Skeletal muscle tissue (tissue), 4 donors: ENCODE data around the gene CDYL. TPM values are rescaled to one million over a fixed set of nuclear protein-coding genes. Genes with fewer than 3 reads are reported as not detected.
"Not testable (repeated sequence)": the region's sequence is repeated elsewhere in the genome, so short reads cannot be mapped to it uniquely, and the experiment has no call there.

Source experiments
- H3K27ac ChIP-seq: one replicate; pipeline ENCODE4 v1.7.0; 2013; ENCODE audit warnings: mild to moderate bottlenecking, low read depth, low read length, inconsistent platforms
- H3K27me3 ChIP-seq, 3 donors: one replicate each; pipeline ENCODE4 v1.7.0; 2013; ENCODE audit warnings: low read length in 3 of 3; ENCODE audit not compliant: control insufficient read depth in 3 of 3, insufficient read depth in 3 of 3
- H3K36me3 ChIP-seq, 3 donors: one replicate each; pipeline ENCODE4 v1.7.0; 2013; ENCODE audit warnings: low read length in 3 of 3; ENCODE audit not compliant: control insufficient read depth in 3 of 3, insufficient read depth in 3 of 3
- H3K4me1 ChIP-seq, 3 donors: one replicate each; pipeline ENCODE4 v1.7.0; 2013; ENCODE audit warnings: low read length in 3 of 3, mild to moderate bottlenecking in 3 of 3; ENCODE audit not compliant: control insufficient read depth in 3 of 3, insufficient read depth in 3 of 3
- H3K4me3 ChIP-seq, 3 donors: one replicate each; pipeline ENCODE4 v1.7.0; 2013; ENCODE audit warnings: low read length in 3 of 3
- H3K9ac ChIP-seq, 3 donors: one replicate each; pipeline ENCODE4 v1.7.0; 2013; ENCODE audit warnings: low read length in 3 of 3, mild to moderate bottlenecking in 3 of 3, moderate library complexity in 2 of 3, low read depth in 1 of 3
- H3K9me3 ChIP-seq, 3 donors: one replicate each; pipeline ENCODE4 v1.7.0; 2013; ENCODE audit warnings: low read length in 3 of 3; ENCODE audit not compliant: control insufficient read depth in 3 of 3
- total RNA-seq: library from RNA; depleted of rRNA; stranded (reverse); fragments of >200 nt; gene quantifications from one replicate; pipeline ENCODE4 v1.2.3, GENCODE V29; 2014
- donor health status: Osteomylitis.

CDYL gene
- total RNA-seq, 1 donor from 2014 or later, result 33.9 TPM

GRCh38 chr6:4852186-4852585 is 76.0 kb downstream of the CDYL start:
- H3K4me3 ChIP-seq, H3K27me3 ChIP-seq, H3K4me1 ChIP-seq: not testable (repeated sequence)

GRCh38 chr6:4852938-4853337 is 76.7 kb downstream of the CDYL start:
- H3K36me3 ChIP-seq, result no peaks in the 10 kb centered on the region
- H3K9me3 ChIP-seq, result no peaks in the 10 kb centered on the region
- peaks cover 3 to 6% (median 4%) of the 10 kb centered on the region in 3 donors for H3K4me1 ChIP-seq
- no peaks in the 10 kb centered on the region for H3K27me3 ChIP-seq
- no peak overlapping the region for H3K4me3 ChIP-seq
- no peak overlapping the region for H3K27ac ChIP-seq
- H3K9ac ChIP-seq, result no peak overlapping the region

More at GRCh38 chr6:4852186-4852585, 76.0 kb downstream of the CDYL start:
- H3K9me3 ChIP-seq, H3K9ac ChIP-seq, H3K36me3 ChIP-seq, H3K27ac ChIP-seq: not testable (repeated sequence)

DNA sequence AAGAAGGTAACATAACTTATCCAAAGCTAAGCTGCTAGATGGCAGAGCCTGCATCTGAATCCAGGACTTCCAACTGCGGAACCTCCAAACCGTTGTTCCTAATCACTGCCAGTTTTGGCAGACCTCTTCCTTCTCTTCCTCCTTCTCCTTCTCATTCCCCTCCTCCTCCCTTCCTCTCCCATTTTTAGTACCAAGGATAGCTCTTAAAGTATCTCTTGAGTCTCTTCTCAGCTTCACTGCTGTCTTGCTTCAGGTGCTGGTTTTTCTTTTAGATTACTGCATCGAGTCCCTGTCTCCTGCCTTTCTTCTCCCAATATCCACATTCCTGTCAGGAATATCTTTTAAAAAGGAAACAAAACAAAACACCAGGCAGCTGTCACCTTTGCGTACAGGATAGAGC is 77.1 kb downstream of the CDYL start:
- Histone ChIP-seq H3K4me1 (peaks cover 3 to 8% (median 6%) of the 10 kb centered on the region in 3 donors), H3K27me3 (no peaks in the 10 kb centered on the region), H3K9me3 (no peaks in the 10 kb centered on the region)

DNA sequence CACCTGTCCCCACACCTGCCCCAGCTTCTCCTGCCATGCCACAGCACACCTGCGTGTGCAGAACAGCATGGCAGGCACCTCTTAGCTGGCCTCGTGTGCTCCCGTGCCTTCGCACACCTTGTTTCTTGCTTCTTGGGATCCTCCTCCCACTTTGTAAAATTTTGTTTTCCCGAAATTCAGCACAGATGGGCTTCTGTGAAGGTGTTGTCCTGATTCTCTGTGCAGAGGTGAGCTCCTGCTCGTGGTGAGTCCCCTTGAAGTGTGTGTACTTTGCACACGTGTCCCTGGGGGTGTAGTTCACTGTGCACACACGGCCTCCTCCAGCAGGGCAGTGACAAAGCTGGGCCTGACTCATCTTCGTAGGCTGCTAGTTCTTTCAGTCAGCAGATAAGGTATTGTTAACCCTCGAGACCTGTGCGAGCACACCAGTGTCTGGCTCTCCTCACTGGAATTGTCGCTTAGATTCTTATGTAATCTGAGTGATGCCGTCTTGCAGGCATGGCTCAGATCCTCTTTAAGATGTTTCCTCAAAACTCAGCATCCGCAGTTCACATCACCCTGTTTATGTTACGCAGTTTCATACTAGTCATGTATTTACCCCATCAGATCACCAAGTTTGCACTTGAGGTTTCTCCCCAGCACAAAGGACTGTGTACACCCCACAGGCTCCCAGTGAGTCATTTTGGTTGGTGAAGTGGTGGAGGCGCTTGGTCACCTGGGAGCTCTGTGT is 77.7 kb downstream of the CDYL start:
- Histone ChIP-seq H3K36me3 (no peaks in the 10 kb centered on the region), H3K9me3 (no peaks in the 10 kb centered on the region), H3K27ac (no peak overlapping the region), H3K27me3 (no peaks in the 10 kb centered on the region), H3K4me1 (peaks cover 3 to 4% (median 3%) of the 10 kb centered on the region in 3 donors), H3K4me3 (no peak overlapping the region), H3K9ac (no peak overlapping the region)

More for the DNA sequence above, 77.1 kb downstream of the CDYL start:
- Histone ChIP-seq H3K27ac (no peak overlapping the region), H3K36me3 (no peaks in the 10 kb centered on the region), H3K9ac (no peak overlapping the region), H3K4me3 (no peak overlapping the region)

GRCh38 chr6:4856785-4857184 is 80.6 kb downstream of the CDYL start:
- H3K27ac ChIP-seq, result no peak overlapping the region
- H3K4me3 ChIP-seq, result no peak overlapping the region
- no peaks in the 10 kb centered on the region for H3K27me3 ChIP-seq
- no peaks in the 10 kb centered on the region for H3K36me3 ChIP-seq
- no peak overlapping the region for H3K9ac ChIP-seq
- peaks cover 3 to 6% (median 4%) of the 10 kb centered on the region in 3 donors for H3K4me1 ChIP-seq
- H3K9me3 ChIP-seq, result no peaks in the 10 kb centered on the region

- H3K27ac ChIP-seq, result no peak overlapping the region
- no peaks in the 10 kb centered on the region for H3K27me3 ChIP-seq
- H3K4me1 ChIP-seq, result peaks cover 3 to 6% (median 4%) of the 10 kb centered on the region in 3 donors
- no peak overlapping the region for H3K9ac ChIP-seq
- no peaks in the 10 kb centered on the region for H3K9me3 ChIP-seq
- H3K36me3 ChIP-seq, result no peaks in the 10 kb centered on the region
- no peak overlapping the region for H3K4me3 ChIP-seq
Observed at GRCh38 chr6:4858194-4859015, 82.2 kb downstream of the CDYL start.

- no peak overlapping the region for H3K4me3 ChIP-seq
- no peaks in the 10 kb centered on the region for H3K27me3 ChIP-seq
- no peak overlapping the region for H3K9ac ChIP-seq
Observed at GRCh38 chr6:4860387-4860786, 84.2 kb downstream of the CDYL start.

DNA sequence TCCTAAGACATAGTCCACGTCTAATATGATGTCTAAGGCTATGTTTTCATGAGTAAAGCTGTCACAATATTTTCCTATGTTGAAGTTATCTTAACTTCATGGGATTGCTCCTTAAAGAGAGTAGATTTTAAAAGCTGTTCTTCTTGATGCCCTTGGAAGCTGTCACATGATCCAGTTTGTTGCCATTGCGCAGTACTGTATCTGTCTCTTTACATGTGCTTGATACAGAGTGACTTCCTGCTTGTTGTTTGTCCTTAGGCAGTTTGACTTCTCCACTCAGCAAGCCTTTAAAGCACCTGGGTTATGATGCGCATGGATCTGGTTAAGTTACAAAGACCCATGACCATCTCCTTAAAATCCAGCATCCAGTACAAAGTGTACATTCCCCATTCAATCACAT is 85.4 kb downstream of the CDYL start:
- Histone ChIP-seq H3K27ac (no peak overlapping the region), H3K9ac (no peak overlapping the region), H3K36me3 (no peaks in the 10 kb centered on the region), H3K4me3 (no peak overlapping the region), H3K4me1 (peaks cover 3 to 4% (median 4%) of the 10 kb centered on the region in 3 donors), H3K27me3 (no peaks in the 10 kb centered on the region), H3K9me3 (no peaks in the 10 kb centered on the region)

More at GRCh38 chr6:4860387-4860786, 84.2 kb downstream of the CDYL start:
- Histone ChIP-seq H3K4me1 (peaks cover 3 to 4% (median 4%) of the 10 kb centered on the region in 3 donors), H3K9me3 (no peaks in the 10 kb centered on the region), H3K27ac (no peak overlapping the region), H3K36me3 (no peaks in the 10 kb centered on the region)

- Histone ChIP-seq H3K36me3 (no peaks in the 10 kb centered on the region), H3K27ac (no peak overlapping the region), H3K4me1 (no peaks in the 10 kb centered on the region), H3K27me3 (no peaks in the 10 kb centered on the region), H3K4me3 (no peak overlapping the region), H3K9me3 (no peaks in the 10 kb centered on the region), H3K9ac (no peak overlapping the region)
Observed at GRCh38 chr6:4864519-4864918, 88.3 kb downstream of the CDYL start.

DNA sequence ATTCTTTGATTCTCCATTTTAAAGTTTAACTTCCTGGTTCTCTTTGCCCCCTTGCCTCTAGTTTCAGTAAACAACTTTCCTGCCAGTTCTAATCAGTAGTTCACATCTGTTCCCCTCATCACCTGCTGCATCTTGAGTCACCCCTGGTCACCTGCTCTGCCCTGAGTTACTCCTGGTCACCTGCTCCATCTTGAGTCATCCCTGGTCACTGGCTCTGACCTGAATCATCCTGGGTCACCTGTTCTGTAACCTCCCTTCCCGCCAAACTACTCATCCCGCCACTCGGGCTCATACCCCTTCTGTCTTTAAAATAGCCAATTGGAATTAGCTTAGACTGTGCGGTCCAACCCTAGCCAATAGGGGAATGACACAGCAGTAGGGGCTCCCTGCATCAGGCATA is 88.8 kb downstream of the CDYL start:
- H3K4me1 ChIP-seq, H3K27me3 ChIP-seq, H3K4me3 ChIP-seq, H3K9me3 ChIP-seq, H3K9ac ChIP-seq, H3K36me3 ChIP-seq, H3K27ac ChIP-seq: not testable (repeated sequence)
